GM23338 (cell line): ENCODE results near the gene GRAMD2B. TPM values are rescaled to one million over a fixed set of nuclear protein-coding genes. Genes with fewer than 3 reads are reported as not detected.

Experiments
- ATAC-seq: fragments of 200-7000 bp; cut with Tn5 transposase; 3 replicates; pipeline ENCODE4 v1.9.1; 2020
- DNase-seq: peaks from one replicate; pipeline ENCODE4 v3.0.0-alpha.2; 2015; ENCODE audit warnings: low spot score
- H2AFZ ChIP-seq: fragments of 200-600 bp; sonication (generic); 2 replicates; pipeline ENCODE4 v1.8.0; 2016; ENCODE audit warnings: antibody characterized with exemption, mild to moderate bottlenecking, moderate library complexity
- H3F3A ChIP-seq: fragments of 200-600 bp; sonication (generic); replicated peaks from 2 replicates; pipeline ENCODE4 v1.8.0; 2017; ENCODE audit warnings: antibody characterized with exemption, mixed run types, low read depth
- H3K27ac ChIP-seq: fragments of 200-600 bp; sonication (generic); 2 replicates; pipeline ENCODE4 v1.6.1; 2016; ENCODE audit warnings: low read depth
- H3K27me3 ChIP-seq: fragments of 200-600 bp; sonication (generic); 2 replicates; pipeline ENCODE4 v1.8.0; 2016; ENCODE audit warnings: mild to moderate bottlenecking, mixed run types, moderate library complexity; ENCODE audit not compliant: insufficient read depth
- H3K36me3 ChIP-seq: fragments of 200-600 bp; sonication (generic); 2 replicates; pipeline ENCODE4 v1.8.0; 2016; ENCODE audit warnings: mild to moderate bottlenecking; ENCODE audit not compliant: insufficient read depth
- H3K4me1 ChIP-seq: fragments of 200-600 bp; sonication (generic); 2 replicates; pipeline ENCODE4 v1.8.0; 2016; ENCODE audit warnings: mild to moderate bottlenecking, moderate library complexity; ENCODE audit not compliant: insufficient read depth
- H3K4me2 ChIP-seq: fragments of 200-600 bp; sonication (generic); 2 replicates; pipeline ENCODE4 v1.7.1; 2017; ENCODE audit warnings: mixed run types
- H3K4me3 ChIP-seq: fragments of 200-600 bp; sonication (generic); 2 replicates; pipeline ENCODE4 v1.6.1; 2016; ENCODE audit warnings: mixed run types
- H3K79me2 ChIP-seq: fragments of 200-600 bp; sonication (generic); replicated peaks from 2 replicates; pipeline ENCODE4 v1.8.0; 2017; ENCODE audit warnings: mild to moderate bottlenecking; ENCODE audit not compliant: insufficient read depth
- H3K9me2 ChIP-seq: fragments of 200-600 bp; sonication (generic); 2 replicates; pipeline ENCODE4 v1.8.0; 2017; ENCODE audit not compliant: insufficient read depth
- H4K20me1 ChIP-seq: fragments of 200-600 bp; sonication (generic); replicated peaks from 2 replicates; pipeline ENCODE4 v1.8.0; 2017; ENCODE audit warnings: mild to moderate bottlenecking; ENCODE audit not compliant: insufficient read depth
- H3K27ac Mint-ChIP-seq: 2 replicates; pipeline ENCODE4 v1.8.0; 2020; ENCODE audit warnings: inconsistent platforms, mild to moderate bottlenecking, moderate library complexity, mixed read lengths
- H3K27me3 Mint-ChIP-seq: 3 replicates; pipeline ENCODE4 v1.8.0; 2022; ENCODE audit warnings: low read depth, mild to moderate bottlenecking, moderate library complexity, mixed read lengths, inconsistent platforms; ENCODE audit not compliant: insufficient read depth, poor library complexity
- H3K36me3 Mint-ChIP-seq: 3 replicates; pipeline ENCODE4 v1.8.0; 2021; ENCODE audit warnings: low read depth, mild to moderate bottlenecking, inconsistent platforms, moderate library complexity, mixed read lengths
- H3K4me1 Mint-ChIP-seq: 3 replicates; pipeline ENCODE4 v1.8.0; 2020; ENCODE audit warnings: mild to moderate bottlenecking, inconsistent platforms, mixed read lengths
- H3K4me3 Mint-ChIP-seq: 3 replicates; pipeline ENCODE4 v1.8.0; 2021; ENCODE audit warnings: moderate library complexity, mild to moderate bottlenecking, inconsistent platforms, mixed read lengths
- H3K9me3 Mint-ChIP-seq: 3 replicates; pipeline ENCODE4 v1.8.0; 2020; ENCODE audit warnings: moderate library complexity, mild to moderate bottlenecking, inconsistent platforms, mixed read lengths
- CREB1 ChIP-seq: fragments of 250-450 bp; sonication (Bioruptor Pico); IDR thresholded peaks from 2 replicates; pipeline ENCODE4 v1.5.0; 2020; ENCODE audit warnings: low read depth, mild to moderate bottlenecking, moderate library complexity
- CTCF ChIP-seq, 2 experiments: fragments of 200-600 bp in 1 of 2; sonication (generic) in 1 of 2; conservative IDR thresholded peaks; 2 replicates each; pipeline versions ENCODE4 v1.5.1 to v1.6.1; 2016 to 2017; ENCODE audit warnings: antibody characterized with exemption in 2 of 2, low read depth in 2 of 2, mild to moderate bottlenecking in 2 of 2, moderate library complexity in 1 of 2
- ETS1 ChIP-seq: IDR thresholded peaks from 2 replicates; pipeline ENCODE4 v1.6.1; 2016; ENCODE audit warnings: antibody characterized with exemption
- EZH2 ChIP-seq: fragments of 200-600 bp; sonication (generic); IDR thresholded peaks from one replicate; pipeline ENCODE4 v1.8.0; 2017; ENCODE audit warnings: antibody characterized with exemption, mild to moderate bottlenecking, low read depth; ENCODE audit not compliant: unreplicated experiment
- EZH2phosphoT487 ChIP-seq: fragments of 200-600 bp; sonication (generic); IDR thresholded peaks from one replicate; pipeline ENCODE4 v1.8.1; 2018; ENCODE audit warnings: antibody characterized with exemption; ENCODE audit not compliant: unreplicated experiment
- JUNB ChIP-seq: IDR thresholded peaks from one replicate; pipeline ENCODE4 v1.6.1; 2016; ENCODE audit warnings: antibody characterized with exemption; ENCODE audit not compliant: unreplicated experiment
- NANOG ChIP-seq: IDR thresholded peaks from 2 replicates; pipeline ENCODE4 v1.6.1; 2016; ENCODE audit warnings: antibody characterized with exemption, borderline replicate concordance
- POLR2AphosphoS5 ChIP-seq: IDR thresholded peaks from 2 replicates; pipeline ENCODE4 v1.6.1; 2016; ENCODE audit warnings: antibody characterized with exemption, low read depth
- REST ChIP-seq: IDR thresholded peaks from one replicate; pipeline ENCODE4 v1.6.1; 2018; ENCODE audit warnings: antibody characterized with exemption; ENCODE audit not compliant: unreplicated experiment
- STAT1 ChIP-seq: IDR thresholded peaks from one replicate; pipeline ENCODE4 v1.6.1; 2016; ENCODE audit warnings: antibody characterized with exemption; ENCODE audit not compliant: unreplicated experiment
- ZNF114 ChIP-seq: fragments of 250-450 bp; sonication (Bioruptor Pico); IDR thresholded peaks from 2 replicates; pipeline ENCODE4 v1.5.0; 2020; ENCODE audit warnings: mild to moderate bottlenecking, moderate library complexity
- ZNF331 ChIP-seq: fragments of 250-450 bp; sonication (Bioruptor Pico); IDR thresholded peaks from 2 replicates; pipeline ENCODE4 v1.5.0; 2020; ENCODE audit warnings: low read depth, mild to moderate bottlenecking, moderate library complexity
- ZNF462 ChIP-seq: fragments of 250-450 bp; sonication (Bioruptor Pico); IDR thresholded peaks from 2 replicates; pipeline ENCODE4 v1.5.0; 2020; ENCODE audit warnings: mild to moderate bottlenecking, moderate library complexity
- polyA plus RNA-seq: library from polyadenylated mRNA; unstranded; fragments of >200 nt; fragmentation: Nextera tagmentation; extraction: Ambion mirVana; gene quantifications from 2 replicates; pipeline ENCODE4 v1.2.1, GENCODE V29; 2016
- total RNA-seq: library from RNA; depleted of rRNA; stranded (reverse); fragments of >200 nt; shearing (Covaris generic); gene quantifications from 2 replicates; pipeline ENCODE4 v1.2.3, GENCODE V29; 2014

Gene GRAMD2B
- total and polyA plus RNA-seq, 2 experiments from 2014 or later, result 9.7 to 16.9 TPM

- Histone ChIP-seq H3K79me2 (peaks cover 13% of the 10 kb centered on the region), H3K4me1 (no peaks in the 10 kb centered on the region), H3F3A (no peaks in the 10 kb centered on the region), H3K36me3 (no peaks in the 10 kb centered on the region), H3K27me3 (no peaks in the 10 kb centered on the region), H3K9me2 (no peaks in the 10 kb centered on the region), H2AFZ (no peak overlapping the region), H3K4me2 (no peak overlapping the region), H3K27ac (no peak overlapping the region), H4K20me1 (no peaks in the 10 kb centered on the region; the same call in none of the 2 replicates), H3K4me3 (no peak overlapping the region)
- H3K4me1 Mint-ChIP-seq, result peaks cover 2% of the 10 kb centered on the region; the same call in 2 of the 3 replicates
- H3K27ac Mint-ChIP-seq, result no peak overlapping the region
- no peaks in the 10 kb centered on the region for H3K27me3 Mint-ChIP-seq
- DNase-seq, result no peak
- no peak for ATAC-seq
- H3K36me3 Mint-ChIP-seq, result peaks cover 12% of the 10 kb centered on the region
- no peaks in the 10 kb centered on the region for H3K9me3 Mint-ChIP-seq
- H3K4me3 Mint-ChIP-seq, result no peak overlapping the region
- no peak for TF ChIP-seq ZNF462 (CRISPR knock-in tag)
- no peak for TF ChIP-seq JUNB
- no peak for TF ChIP-seq ETS1
- no peak for TF ChIP-seq REST
- TF ChIP-seq CTCF (conservative IDR thresholded peaks at IDR 0.05; ENCODE audit: low read depth in 2 of 2), result no peak
- no peak for TF ChIP-seq EZH2
- no peak for TF ChIP-seq NANOG
- TF ChIP-seq ZNF114 (CRISPR knock-in tag), result no peak
- no peak for TF ChIP-seq POLR2AphosphoS5
- TF ChIP-seq STAT1, result no peak
- no peak for TF ChIP-seq EZH2phosphoT487
- no peak for TF ChIP-seq CREB1 (CRISPR knock-in tag)
- TF ChIP-seq ZNF331 (CRISPR knock-in tag), result no peak
Measured at GRCh38 chr5:126433701-126434100, 10.5 kb downstream of the GRAMD2B start.
